Inflammatory macrophage treated with lipopolysaccharide for 1 hour (primary cell): Measurements from ENCODE around the gene ANO7.

Experiments used
- DNase-seq, 2 donors: peaks; one replicate each; pipeline ENCODE4 v3.0.0-alpha.2; 2020 to 2022

ANO7 gene

GRCh38 chr2:241230435-241230834 is 42.0 kb downstream of the ANO7 start:
- no peak for DNase-seq

GRCh38 chr2:241232736-241233575 is 44.5 kb downstream of the ANO7 start:
- peak; percentile 9 to 18 for DNase-seq

GRCh38 chr2:241234066-241234790 is 45.8 kb downstream of the ANO7 start:
- no peak for DNase-seq

GRCh38 chr2:241234962-241235740 is 46.7 kb downstream of the ANO7 start:
- no peak for DNase-seq

GRCh38 chr2:241235859-241236593 is 47.5 kb downstream of the ANO7 start:
- no peak for DNase-seq

- DNase-seq = no peak
These were observed 48.6 kb downstream of the ANO7 start for GRCh38 chr2:241237047-241237446.

GRCh38 chr2:241237949-241238371 is 49.5 kb downstream of the ANO7 start:
- no peak for DNase-seq

- DNase-seq = no peak
These were observed 50.3 kb downstream of the ANO7 start for GRCh38 chr2:241238693-241239198.

- DNase-seq = no peak
These were observed 51.2 kb downstream of the ANO7 start for GRCh38 chr2:241239552-241240202.

GRCh38 chr2:241240320-241241004 is 52.0 kb downstream of the ANO7 start:
- no peak for DNase-seq

GRCh38 chr2:241241669-241242068 is 53.2 kb downstream of the ANO7 start:
- no peak for DNase-seq

- DNase-seq = no peak
These were observed 53.8 kb downstream of the ANO7 start for GRCh38 chr2:241242306-241242705.

GRCh38 chr2:241244368-241244767 is 55.9 kb downstream of the ANO7 start:
- no peak for DNase-seq

- no peak for DNase-seq
These were observed 59.8 kb downstream of the ANO7 start for GRCh38 chr2:241248289-241248688.

- no peak for DNase-seq
These were observed 60.4 kb downstream of the ANO7 start for GRCh38 chr2:241248897-241249296.

- DNase-seq = no peak
These were observed 61.2 kb downstream of the ANO7 start for GRCh38 chr2:241249654-241250053.

GRCh38 chr2:241252778-241253475 is 64.5 kb downstream of the ANO7 start:
- DNase-seq = no peak

GRCh38 chr2:241254904-241255351 is 66.5 kb downstream of the ANO7 start:
- no peak for DNase-seq

GRCh38 chr2:241255542-241256167 is 67.2 kb downstream of the ANO7 start:
- DNase-seq = no peak

- DNase-seq = no peak
These were observed 67.7 kb downstream of the ANO7 start for GRCh38 chr2:241256168-241256545.
